CD4-positive, alpha-beta T cell treated with Interleukin-12 subunit alpha and Interleukin-12 subunit beta, for 1 hour (primary cell): ENCODE measurements around the gene MTG1.
"Not testable (repeated sequence)": the region's sequence is repeated elsewhere in the genome, so short reads cannot be mapped to it uniquely, and the experiment has no call there.

ENCODE experiments used
- DNase-seq: peaks from one replicate; pipeline ENCODE4 v3.0.0-alpha.2; 2020

MTG1 gene

DNA sequence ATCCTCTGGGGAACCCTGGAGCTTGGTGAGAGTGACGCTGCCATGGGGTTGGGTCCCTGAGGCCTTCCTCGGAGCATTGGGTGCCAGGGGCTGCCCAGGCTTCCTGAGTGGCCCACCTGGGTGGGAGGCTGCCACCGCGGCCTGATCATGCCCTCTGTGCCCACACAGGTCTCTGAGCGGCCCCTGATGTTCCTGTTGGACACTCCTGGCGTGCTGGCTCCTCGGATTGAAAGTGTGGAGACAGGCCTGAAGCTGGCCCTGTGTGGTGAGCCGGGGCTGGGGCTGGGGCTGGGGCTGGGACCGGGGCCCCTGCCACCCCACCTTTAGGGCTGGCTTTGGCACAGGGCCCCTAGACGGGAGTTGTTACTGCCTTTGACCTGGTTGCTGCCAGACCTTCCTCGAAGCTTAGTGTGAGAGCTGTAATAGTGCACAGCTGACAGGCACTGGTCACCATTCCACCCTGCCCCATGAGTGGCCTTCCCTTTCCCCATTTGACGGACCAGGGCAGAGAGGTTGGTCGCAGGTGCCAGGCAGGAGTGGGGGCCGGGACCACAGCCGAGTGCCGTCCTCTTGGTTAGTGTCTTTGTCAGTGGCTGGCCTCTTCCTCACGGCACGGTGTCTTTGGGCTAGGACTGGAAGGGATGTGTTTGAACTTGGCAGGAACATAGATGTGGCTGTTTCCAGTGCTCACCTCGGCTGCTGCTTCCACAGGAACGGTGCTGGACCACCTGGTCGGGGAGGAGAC is 8.2 kb downstream of the MTG1 start:
- no peak for DNase-seq

DNA sequence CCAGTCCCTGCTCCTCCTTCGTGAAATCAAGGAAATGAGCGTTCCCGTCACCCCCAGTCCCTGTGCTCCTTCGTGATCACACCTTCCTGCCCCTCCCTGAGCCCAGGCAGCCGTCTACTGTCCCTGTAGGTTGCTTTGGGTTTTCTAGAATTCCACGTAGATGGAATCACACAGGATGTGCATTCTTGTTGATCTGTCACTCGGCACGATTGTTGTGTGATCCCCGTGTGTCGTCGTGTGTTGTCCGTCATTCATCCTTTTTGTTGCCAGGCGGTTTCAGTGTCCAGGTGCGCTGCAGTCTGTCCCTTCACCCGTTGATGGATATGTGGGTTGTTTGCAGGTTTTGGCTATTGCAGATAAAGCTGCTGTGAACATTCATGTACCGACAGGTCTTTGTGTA is 9.4 kb downstream of the MTG1 start:
- no peak for DNase-seq

DNA sequence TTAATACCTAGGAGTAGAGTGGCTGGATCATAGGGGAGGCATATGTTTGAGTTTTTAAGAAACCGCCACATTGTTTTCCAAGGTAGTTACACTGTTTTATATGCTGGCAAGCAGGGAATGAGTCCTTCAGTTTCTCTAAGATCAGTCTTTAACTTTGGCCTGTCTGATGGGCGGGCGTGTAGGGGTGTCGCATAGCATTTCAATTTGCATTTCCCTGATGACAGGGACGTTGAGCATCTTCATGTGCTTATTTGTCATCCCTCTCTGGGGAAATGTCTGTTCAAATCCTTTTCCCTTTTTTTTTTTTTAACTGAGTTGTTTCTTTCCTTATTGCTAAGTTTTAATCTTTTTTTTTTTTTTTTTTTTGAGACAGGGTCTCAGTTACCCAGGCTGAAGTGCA is 9.8 kb downstream of the MTG1 start:
- no peak for DNase-seq

DNA sequence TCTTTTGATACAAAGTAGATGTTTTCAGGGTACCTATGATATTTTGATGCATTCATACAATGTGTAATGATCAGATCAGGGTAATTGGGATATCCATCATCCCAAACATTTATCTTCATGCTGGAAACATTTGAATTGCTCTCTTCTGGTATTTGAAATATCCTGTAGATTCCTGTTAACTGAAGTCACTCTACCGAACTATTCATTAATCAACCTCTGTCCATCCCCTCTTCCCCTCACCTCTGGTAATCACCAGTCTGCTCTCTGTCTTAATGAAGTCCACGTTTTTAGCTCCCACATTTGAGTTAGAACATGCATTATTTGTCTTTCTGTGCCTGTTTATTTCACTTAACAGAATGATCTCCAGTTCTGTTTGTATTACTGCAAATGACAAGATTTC is 11.3 kb downstream of the MTG1 start:
- no peak for DNase-seq

DNA sequence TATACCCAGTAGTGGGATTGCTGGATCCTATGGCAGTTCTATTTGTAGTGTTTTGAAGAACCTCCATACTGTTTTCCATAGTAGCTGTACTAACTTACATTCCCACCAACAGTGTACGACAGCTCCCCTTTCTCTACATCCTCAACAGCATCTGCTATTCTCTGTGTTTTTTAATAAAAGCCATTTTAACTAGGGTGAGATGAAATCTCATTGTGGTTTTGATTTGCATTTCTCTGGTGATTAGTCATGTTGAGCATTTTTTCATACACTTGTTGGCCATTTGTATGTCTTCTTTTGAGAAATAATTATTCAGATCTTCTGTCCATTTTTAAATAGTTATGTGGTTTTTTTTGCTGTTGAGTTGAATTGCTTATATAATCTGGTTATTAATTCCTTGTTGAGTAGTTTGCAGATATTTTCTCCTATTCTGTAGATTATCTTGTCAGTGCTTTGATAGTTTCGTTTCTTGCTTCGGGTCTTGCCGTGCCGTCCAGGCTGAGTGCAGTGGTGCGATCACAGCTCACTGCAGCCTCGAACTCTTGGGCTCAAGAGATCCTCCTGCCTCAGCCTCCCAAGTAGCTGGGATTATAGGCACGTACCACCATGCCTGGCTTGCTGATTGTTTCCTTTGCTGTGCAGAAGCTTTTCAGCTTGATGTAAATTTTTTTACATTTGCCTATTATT is 12.0 kb downstream of the MTG1 start:
- no peak for DNase-seq

DNA sequence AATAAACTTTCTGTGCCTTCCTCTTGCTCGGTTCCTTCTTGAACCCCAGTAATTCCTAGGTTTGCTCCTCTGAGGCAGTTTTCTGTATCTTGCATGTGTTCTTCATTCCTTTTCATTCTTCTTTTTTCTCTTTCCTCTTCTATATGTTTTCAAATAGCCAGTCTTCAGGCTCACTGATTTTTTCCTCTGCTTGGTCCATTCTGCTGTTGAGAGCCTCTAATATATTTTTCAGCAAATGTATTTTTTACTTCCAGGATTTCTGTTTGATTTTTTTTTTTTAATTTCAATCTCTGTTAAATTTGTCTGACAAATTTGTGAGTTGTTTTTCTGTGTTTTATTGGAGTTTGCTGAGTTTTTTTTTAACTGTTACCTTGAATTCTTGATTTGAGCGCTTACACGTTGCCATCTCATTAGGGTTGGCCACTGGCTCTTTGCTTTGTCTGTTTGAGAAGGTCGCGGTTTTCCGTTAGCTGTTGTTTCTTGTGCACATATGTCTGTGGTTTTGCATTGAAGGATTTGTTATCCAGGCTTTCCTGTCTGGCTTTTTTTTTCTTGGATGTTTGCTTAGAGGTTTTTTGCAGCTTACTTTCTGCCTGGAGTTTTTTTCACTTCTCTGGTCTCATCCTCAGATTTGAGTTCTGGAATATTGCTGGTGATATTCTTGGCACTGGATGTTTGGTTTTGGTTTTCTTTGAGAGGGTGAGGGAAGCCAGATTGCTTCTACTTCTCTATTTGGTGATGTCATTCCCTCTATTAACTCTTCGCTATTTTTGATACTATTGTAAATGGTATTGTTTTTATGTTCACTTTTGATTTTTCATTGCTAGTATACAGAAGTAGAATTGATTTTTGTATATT is 17.8 kb downstream of the MTG1 start:
- no peak for DNase-seq

DNA sequence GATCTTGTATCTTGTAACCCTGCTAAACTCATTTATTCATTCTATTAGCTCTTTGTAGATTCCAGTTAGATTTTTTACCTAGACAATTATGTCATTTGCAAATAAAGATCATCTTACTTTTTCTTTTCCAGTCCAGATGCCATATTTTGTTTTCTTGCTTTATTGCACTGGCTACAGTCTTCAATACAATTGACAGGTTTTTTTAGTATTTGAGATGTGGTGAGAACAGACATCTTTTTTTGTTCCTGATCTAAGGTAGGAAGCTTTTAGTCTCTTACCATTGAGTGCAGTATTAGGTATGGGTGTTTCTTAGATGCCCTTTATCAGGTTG is 18.4 kb downstream of the MTG1 start:
- no peak for DNase-seq

GRCh38 chr10:133414401-133414800 is 20.4 kb downstream of the MTG1 start:
- DNase-seq = not testable (repeated sequence)

DNA sequence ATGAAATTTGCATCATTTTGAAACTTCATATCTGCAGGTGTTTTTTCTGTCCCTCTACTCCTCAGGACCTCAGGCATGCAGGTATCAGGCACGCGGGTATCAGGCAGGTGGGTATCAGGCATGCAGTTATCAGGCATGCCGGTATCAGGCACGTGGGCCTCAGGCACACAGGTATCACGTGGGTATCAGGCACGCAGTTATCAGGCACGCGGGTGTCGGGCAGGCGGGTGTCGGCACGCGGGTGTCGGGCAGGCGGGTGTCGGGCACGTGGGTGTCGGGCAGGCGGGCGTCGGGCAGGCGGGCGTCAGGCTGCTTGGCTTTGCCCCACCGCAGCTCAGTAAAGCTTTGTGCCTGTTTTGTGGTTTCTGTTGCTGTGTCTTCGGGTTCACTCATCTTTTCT is 21.8 kb downstream of the MTG1 start:
- no peak for DNase-seq

GRCh38 chr10:133418289-133418993 is 24.5 kb downstream of the MTG1 start:
- no peak for DNase-seq

DNA sequence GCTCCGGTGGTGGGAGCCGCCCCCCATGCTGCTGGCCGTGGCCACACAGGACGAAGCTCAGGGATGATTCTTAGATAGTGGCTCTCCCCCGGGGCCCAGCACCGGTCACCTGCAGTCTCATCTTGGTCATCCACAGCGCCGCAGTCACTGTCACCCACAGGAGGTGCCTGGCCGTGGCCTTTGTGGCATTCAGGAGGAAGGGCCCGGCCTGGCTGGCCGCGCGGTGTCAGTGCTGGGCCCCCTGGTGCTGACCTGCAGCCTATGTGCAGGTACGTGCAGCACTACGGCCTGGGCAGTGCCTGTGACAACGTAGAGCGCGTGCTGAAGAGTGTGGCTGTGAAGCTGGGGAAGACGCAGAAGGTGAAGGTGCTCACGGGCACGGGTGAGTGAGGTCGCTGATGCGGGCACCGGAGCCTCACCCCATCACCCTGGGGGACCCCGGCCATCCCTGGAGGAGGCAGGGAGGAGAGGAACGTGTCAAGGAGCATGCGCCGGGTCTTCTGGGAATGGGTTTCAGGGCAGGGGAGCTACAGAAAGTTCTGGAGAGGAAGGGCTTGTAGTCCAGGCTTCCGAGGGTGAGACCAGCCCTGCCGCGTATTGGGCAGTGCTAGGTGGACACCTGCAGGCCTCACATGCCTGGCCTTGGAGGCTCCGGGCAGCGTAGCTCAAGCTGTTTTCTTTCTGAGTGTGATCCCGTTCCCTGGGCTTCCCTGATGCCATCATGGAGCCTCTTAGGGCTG is 25.4 kb downstream of the MTG1 start:
- DNase-seq = no peak

GRCh38 chr10:133420028-133420427 is 26.1 kb downstream of the MTG1 start:
- DNase-seq = no peak

- DNase-seq = no peak
Measured at GRCh38 chr10:133420579-133420978, 26.6 kb downstream of the MTG1 start.

- DNase-seq = no peak
Measured at GRCh38 chr10:133421336-133422222, 27.6 kb downstream of the MTG1 start.

GRCh38 chr10:133422223-133422806 is 28.4 kb downstream of the MTG1 start:
- DNase-seq = no peak

DNA sequence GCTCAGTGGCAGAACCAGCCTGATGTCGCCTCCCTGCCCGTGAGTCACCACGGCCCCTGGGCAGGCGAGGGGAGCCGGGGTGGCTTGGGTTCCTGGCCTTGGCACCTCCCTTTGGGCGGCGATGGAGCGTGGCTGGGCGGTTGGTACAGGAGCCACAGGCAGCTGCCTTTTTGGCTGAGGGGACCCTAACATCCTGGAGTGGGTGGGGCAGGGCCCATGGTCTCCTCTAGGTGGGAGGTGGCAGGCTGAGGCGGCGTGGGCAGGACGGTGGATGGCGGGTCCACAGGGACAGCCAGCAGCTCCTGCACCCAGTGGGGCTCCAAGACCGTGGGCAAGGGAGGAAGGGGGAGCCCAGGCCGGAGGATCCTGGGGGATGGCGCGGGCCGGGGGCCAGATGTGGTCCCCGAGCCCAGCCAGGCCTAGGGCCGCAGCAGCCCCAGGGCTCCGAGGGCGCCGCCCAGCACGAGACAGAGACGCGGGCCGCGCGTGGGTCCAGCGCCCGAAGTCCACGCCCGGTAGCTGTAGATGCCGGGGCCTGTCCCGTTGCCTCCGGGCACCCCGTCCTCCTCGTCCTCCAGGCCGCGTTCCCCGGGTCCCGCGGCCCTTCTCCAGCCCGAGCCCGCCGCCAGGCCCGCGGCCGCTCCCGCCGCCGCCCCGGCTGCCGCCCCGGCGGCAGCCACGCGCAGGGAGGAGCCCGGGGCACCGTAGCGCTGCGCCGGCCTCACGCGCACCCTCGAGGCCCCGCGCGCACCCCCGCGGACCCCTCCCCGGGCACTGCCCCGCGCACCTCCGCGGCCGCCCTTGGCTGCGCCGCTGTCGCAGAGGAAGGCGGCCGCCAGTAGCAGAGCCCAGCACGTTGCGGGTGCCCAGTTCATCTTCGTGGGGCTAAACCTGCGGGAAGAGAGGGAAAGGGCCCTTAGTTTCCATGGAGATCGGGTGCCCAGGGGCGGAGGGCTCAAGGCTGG is 29.1 kb downstream of the MTG1 start:
- no peak for DNase-seq

DNA sequence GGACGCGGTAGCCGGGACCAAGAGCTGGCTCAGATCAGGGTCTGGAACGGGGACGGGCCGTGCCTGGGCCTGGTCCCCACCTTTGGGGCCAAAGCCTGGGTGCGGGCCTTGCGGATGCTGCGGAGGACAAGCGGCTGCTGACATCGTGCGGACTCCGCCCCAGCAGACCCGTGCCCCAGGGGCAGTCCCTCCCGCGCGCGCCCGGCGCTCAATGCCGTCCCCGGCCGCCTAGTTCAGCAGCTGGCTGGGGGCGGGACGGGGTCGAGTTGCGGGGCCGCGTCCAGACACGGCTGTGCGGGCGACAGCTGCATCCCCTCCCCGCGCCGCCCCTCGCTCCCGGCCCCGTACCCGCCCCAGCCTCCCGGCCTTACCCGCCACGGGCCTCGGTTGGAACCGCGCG is 30.1 kb downstream of the MTG1 start:
- DNase-seq = not testable (repeated sequence)

DNA sequence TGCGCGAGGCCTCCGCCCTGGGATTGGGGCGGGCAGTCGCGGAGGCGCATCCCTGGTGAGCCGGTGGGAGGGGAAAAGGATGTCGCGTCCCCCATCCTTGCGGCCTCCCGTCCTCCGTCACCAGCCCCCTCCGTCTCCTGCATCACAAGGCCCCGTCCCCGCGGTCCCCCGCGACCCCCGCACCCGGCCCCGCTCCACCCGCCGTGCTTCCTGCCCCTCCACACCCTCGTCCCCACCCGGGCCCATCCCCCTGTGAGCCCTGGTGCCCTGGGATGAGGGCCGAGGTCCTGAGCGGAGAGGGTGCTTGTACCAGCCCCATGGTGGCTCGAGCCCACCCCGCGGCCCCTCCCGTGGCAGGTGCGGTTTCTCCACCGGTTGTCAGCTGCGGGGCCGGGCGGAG is 30.6 kb downstream of the MTG1 start, which contains the start of gene SPRN:
TSS of gene SPRN (minus strand) at position 25 of the 400 bp plus-strand sequence. CDS start 944 bp downstream, outside the sequence.
- not testable (repeated sequence) for DNase-seq

DNA sequence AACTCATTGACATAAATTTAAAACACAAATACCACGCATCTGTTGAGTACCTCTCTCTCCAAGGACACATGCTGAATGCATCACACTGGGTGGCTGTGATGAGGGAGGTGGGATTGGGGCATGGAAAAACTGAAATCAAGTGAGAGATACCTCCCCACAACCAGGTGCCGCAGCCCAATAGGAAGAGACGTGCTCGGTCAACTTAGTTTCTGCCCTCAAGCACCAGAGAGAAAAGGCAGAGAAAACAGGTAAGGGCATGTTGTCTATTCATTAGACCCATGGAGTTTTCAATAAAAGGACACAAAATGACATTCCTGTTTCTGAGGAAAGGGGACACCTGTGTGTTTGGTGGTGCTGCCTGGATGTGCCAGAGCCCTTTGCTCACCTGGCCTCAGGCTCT is 35.6 kb downstream of the MTG1 start:
- DNase-seq = not testable (repeated sequence)
